Loucy (cell line): ENCODE measurements around the gene FER.

Source experiments
- H2AFZ ChIP-seq: fragments of 200-600 bp; sonication (generic); 2 replicates; pipeline ENCODE4 v1.6.0; 2016; ENCODE audit warnings: antibody characterized with exemption, mild to moderate bottlenecking, low read length, moderate library complexity
- H3F3A ChIP-seq: fragments of 200-600 bp; 2 replicates; pipeline ENCODE4 v1.6.0; 2016; ENCODE audit warnings: antibody characterized with exemption, low read depth, mild to moderate bottlenecking
- H3K27me3 ChIP-seq: fragments of 200-600 bp; sonication (generic); 2 replicates; pipeline ENCODE4 v1.6.1; 2014; ENCODE audit warnings: low read length, mild to moderate bottlenecking; ENCODE audit not compliant: insufficient read depth, poor library complexity, severe bottlenecking
- H3K36me3 ChIP-seq: fragments of 200-600 bp; sonication (generic); 2 replicates; pipeline ENCODE4 v1.6.1; 2016; ENCODE audit warnings: low read length; ENCODE audit not compliant: insufficient read depth
- H3K4me1 ChIP-seq: fragments of 200-600 bp; sonication (generic); 2 replicates; pipeline ENCODE4 v1.5.1; 2014; ENCODE audit warnings: low read length, mild to moderate bottlenecking; ENCODE audit not compliant: insufficient read depth, poor library complexity, severe bottlenecking
- H3K4me2 ChIP-seq: fragments of 200-600 bp; sonication (generic); 2 replicates; pipeline ENCODE4 v1.6.0; 2014; ENCODE audit warnings: antibody characterized with exemption, low read length, low read depth, mild to moderate bottlenecking; ENCODE audit not compliant: poor library complexity, severe bottlenecking
- H3K4me3 ChIP-seq: fragments of 200-600 bp; sonication (generic); 2 replicates; pipeline ENCODE4 v1.5.1; 2014; ENCODE audit warnings: low read length, mild to moderate bottlenecking, mixed read lengths; ENCODE audit not compliant: poor library complexity, severe bottlenecking
- H3K79me2 ChIP-seq: fragments of 200-600 bp; sonication (generic); 2 replicates; pipeline ENCODE4 v1.6.1; 2014; ENCODE audit warnings: low read length; ENCODE audit not compliant: insufficient read depth
- H3K9ac ChIP-seq: fragments of 200-600 bp; sonication (generic); 2 replicates; pipeline ENCODE4 v1.6.0; 2014; ENCODE audit warnings: mild to moderate bottlenecking, low read depth, low read length, moderate library complexity; ENCODE audit not compliant: poor library complexity, severe bottlenecking
- H3K9me2 ChIP-seq: fragments of 200-600 bp; sonication (generic); replicated peaks from 2 replicates; pipeline ENCODE4 v1.6.1; 2016; ENCODE audit warnings: low read depth, low read length, mixed read lengths
- H3K9me3 ChIP-seq: fragments of 200-600 bp; sonication (generic); 2 replicates; pipeline ENCODE4 v1.6.1; 2014; ENCODE audit warnings: mild to moderate bottlenecking, antibody characterized with exemption, low read length, low read depth; ENCODE audit not compliant: insufficient read depth
- H4K20me1 ChIP-seq: fragments of 200-600 bp; sonication (generic); 2 replicates; pipeline ENCODE4 v1.6.0; 2014; ENCODE audit warnings: antibody characterized with exemption, low read length, mild to moderate bottlenecking; ENCODE audit not compliant: insufficient read depth, poor library complexity, severe bottlenecking
- CTCF ChIP-seq: fragments of 200-600 bp; sonication (generic); conservative IDR thresholded peaks from 2 replicates; pipeline ENCODE4 v1.5.1; 2014; ENCODE audit warnings: mild to moderate bottlenecking, antibody characterized with exemption, low read length
- EZH2phosphoT487 ChIP-seq: fragments of 200-600 bp; IDR thresholded peaks from 2 replicates; pipeline ENCODE4 v1.6.1; 2018; ENCODE audit warnings: antibody characterized with exemption, mild to moderate bottlenecking, moderate library complexity, borderline replicate concordance

FER gene

GRCh38 chr5:109089191-109089590 is 341.5 kb downstream of the FER start:
- Histone ChIP-seq H3K9me2 (no peaks in the 10 kb centered on the region), H3F3A (no peaks in the 10 kb centered on the region)

GRCh38 chr5:109099081-109099480 is 351.4 kb downstream of the FER start:
- no peak overlapping the region for H2AFZ ChIP-seq
- H3K36me3 ChIP-seq = no peaks in the 10 kb centered on the region
- no peaks in the 10 kb centered on the region for H3K9me3 ChIP-seq
- no peak overlapping the region for H3K9ac ChIP-seq
- no peaks in the 10 kb centered on the region for H3K27me3 ChIP-seq
- H3K9me2 ChIP-seq = no peaks in the 10 kb centered on the region
- no peak overlapping the region for H3K4me3 ChIP-seq
- H4K20me1 ChIP-seq = no peaks in the 10 kb centered on the region
- TF ChIP-seq CTCF (no peak), EZH2phosphoT487 (no peak)
- H3F3A ChIP-seq = no peaks in the 10 kb centered on the region
- H3K4me2 ChIP-seq = no peak overlapping the region
- H3K79me2 ChIP-seq = no peaks in the 10 kb centered on the region
- peaks cover 4% of the 10 kb centered on the region for H3K4me1 ChIP-seq

More at GRCh38 chr5:109089191-109089590, 341.5 kb downstream of the FER start:
- no peak overlapping the region for H3K9ac ChIP-seq
- H3K4me2 ChIP-seq = no peak overlapping the region
- H3K36me3 ChIP-seq = no peaks in the 10 kb centered on the region
- no peaks in the 10 kb centered on the region for H4K20me1 ChIP-seq
- no peaks in the 10 kb centered on the region for H3K9me3 ChIP-seq
- H3K27me3 ChIP-seq = no peaks in the 10 kb centered on the region
- TF ChIP-seq EZH2phosphoT487 = no peak
- TF ChIP-seq CTCF = no peak
- no peaks in the 10 kb centered on the region for H3K4me1 ChIP-seq
- H3K4me3 ChIP-seq = no peak overlapping the region
- no peaks in the 10 kb centered on the region for H3K79me2 ChIP-seq
- no peak overlapping the region for H2AFZ ChIP-seq

DNA sequence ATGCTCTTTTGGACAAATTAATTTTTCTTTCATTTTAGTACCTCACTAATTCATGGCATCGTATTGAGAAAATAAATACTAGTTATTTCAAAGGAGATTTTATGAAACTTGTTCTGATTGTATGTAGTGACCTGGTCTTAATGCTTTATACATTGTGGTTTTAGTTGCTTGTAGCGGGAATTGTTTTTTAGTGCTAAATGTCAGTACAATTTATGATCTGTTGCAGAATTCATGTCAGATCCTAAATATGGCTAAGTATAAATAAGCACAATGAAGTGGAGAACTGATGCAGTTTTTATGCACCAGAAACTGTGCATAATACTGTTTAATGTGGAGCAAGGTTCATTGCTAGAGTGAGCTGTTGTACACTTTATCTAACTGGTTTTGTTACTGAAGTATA is 353.3 kb downstream of the FER start:
- H3K4me2 ChIP-seq = no peak overlapping the region
- TF ChIP-seq EZH2phosphoT487 (no peak), CTCF (no peak)

More for the DNA sequence above, 353.3 kb downstream of the FER start:
- Histone ChIP-seq H3K4me1 (no peaks in the 10 kb centered on the region), H3K9me3 (no peaks in the 10 kb centered on the region), H3F3A (no peaks in the 10 kb centered on the region), H3K9ac (no peak overlapping the region), H3K27me3 (no peaks in the 10 kb centered on the region), H2AFZ (no peak overlapping the region), H3K4me3 (no peak overlapping the region), H3K36me3 (no peaks in the 10 kb centered on the region), H3K79me2 (no peaks in the 10 kb centered on the region), H4K20me1 (no peaks in the 10 kb centered on the region), H3K9me2 (no peaks in the 10 kb centered on the region)
